ENCODE measurements around the gene CORO2A.
"Not testable (repeated sequence)": the region's sequence is repeated elsewhere in the genome, so short reads cannot be mapped to it uniquely, and the experiment has no call there.

CORO2A gene

DNA sequence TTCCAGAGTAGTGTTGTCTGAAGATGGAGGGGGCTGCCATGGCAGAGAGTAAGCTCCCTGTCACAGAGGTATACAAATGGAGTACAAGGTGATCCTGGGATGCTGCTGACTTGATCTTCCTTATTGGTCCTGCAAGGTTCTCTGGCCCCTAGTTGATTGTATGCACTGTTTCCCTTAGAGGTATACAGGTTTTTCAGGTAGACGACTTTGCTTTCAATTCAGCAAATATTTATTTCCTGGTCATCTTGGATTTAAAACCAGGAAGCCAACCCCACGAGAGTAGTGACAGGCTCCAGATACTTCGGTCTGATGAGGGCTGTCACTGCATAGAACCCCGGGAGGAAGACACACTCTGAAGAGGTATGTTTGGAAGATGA lies 56.9 kb downstream of the CORO2A start:
- no peak for DNase-seq

DNA sequence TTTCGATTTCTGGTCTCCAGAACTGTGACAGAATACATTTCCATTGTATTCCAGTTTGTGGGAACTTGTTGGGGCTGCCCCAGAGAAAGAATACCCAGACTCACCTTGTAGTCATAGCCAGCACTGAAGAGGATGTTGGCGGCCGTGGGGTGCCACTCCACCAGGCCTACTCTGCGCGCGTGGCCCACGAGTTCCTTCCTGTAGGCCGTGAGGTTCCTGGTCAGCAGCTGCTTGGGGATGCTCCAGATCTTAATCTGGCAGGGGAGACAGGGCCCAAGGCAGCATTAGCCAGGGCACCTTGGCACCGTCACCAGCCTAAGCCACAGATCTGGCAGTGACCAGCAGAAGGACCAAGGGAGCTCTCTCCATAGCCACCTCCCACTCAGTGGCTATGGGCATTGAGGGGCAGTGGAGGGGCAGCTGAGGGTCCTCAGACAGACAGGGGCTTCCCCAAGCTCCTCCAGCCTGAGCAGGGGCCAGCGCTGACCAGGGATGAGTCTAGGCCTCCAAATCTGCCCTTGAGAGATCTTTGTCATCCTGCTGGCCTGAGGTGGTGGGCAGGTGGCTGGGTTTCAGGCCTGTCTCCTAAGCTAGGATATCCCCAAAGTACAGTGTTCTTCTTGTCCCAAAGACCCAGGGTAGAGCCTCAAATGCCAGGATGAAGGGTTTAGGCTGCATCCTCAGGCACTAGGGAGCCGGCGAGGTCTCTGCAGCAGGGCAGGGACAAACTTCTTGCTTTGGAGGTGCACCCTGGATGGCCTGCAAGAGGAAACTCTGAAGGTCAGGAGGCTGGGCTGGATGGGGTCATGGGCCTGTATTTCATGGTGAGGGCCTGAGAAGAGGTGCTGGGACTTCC lies 57.5 kb downstream of the CORO2A start:
- DNase-seq, result no peak

- DNase-seq, result no peak
Measured at GRCh38 chr9:98132806-98133631, 59.4 kb downstream of the CORO2A start.

- no peak for DNase-seq
Measured at GRCh38 chr9:98132158-98132557, 60.3 kb downstream of the CORO2A start.

DNA sequence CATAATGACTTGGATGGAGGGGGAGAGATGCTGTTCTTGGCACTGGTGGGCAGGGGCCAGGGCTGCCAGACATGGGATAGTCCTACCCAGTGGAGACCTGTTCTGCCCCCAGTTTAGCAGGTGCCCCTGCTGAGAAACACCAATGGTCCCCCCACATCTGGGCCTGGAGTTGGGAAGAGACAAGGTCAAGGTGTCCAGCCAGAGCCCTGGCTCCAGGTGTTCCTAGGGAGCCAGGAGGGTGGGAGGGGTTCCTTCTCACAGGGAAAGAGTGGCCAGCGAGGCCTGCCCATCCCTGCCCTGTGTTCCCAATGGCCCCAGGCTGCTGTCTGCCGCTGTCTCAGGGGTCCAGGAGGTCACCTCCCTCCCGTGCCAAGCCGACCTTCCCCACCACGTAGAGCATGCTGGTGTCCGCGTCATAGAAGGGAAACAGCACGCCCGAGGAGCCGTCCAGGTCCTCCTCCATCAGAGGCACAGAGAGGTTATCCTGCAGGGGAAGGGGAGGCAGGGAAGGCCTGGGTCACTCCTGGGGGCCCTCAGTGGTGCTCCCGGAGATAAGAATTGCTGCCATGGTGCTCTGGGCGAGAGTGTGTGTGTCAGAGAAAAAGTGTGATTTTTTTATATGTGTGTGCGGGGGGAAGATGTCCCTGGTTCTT lies 61.7 kb downstream of the CORO2A start:
- no peak for DNase-seq

DNA sequence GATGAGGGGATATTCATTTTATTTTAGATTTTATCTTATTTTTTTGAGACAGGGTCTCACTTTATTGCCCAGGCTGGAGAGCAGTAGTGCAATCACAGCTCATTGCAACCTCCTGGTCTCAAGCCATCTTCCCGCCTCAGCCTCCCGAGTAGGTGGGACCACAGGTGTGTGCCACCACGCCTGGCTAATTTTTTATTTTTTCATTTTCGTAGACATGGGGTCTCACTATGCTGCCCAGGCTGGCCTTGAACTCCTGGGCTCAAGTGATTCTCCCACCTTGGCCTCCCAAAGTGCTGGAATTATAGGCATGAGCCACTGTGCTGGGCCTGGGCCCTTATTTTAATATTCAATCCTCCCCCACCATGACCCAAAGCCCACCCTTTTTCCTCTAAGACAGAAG lies 62.4 kb downstream of the CORO2A start:
- DNase-seq, result not testable (repeated sequence)

DNA sequence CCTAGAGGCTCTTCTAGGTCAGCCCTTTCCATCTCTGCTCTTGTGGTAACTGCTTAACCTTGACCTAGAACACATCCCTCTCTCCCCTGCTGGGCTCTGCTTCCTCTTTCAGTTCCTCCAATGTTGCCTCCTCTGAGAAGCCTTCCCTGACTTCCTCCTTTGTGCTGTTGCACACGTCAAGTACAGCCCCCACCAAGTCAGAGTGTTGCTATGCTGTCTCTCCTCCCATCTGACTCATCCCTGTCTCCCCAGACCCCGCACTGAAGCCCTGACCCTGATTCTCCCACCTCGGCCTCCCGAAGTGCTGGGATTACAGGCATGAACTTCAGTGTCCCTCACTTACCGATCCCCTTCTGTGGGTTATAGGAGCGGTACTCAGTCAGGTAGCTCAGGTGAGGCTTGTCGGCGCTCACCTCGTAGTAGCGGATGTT lies 63.0 kb downstream of the CORO2A start:
- no peak for DNase-seq

DNA sequence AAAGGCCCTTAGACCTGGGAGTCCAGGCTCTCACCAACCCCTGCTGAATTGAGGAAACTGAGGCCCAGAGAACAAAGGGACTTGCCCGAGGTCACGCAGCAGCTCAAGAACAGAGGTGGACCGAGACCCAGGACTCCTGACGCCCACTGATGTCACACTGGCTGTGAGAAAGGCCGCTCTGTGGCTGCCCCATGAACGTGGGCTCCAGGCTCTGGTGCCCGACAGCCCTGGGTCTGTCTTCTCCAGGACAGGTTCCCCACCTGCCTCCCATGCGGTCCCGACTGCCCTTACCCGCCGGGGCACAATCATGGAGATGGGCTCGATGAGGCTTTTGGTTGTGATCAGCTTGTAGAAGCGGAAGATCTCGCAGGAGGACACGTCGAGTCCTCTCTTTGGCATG lies 64.1 kb downstream of the CORO2A start:
- DNase-seq, result no peak

DNA sequence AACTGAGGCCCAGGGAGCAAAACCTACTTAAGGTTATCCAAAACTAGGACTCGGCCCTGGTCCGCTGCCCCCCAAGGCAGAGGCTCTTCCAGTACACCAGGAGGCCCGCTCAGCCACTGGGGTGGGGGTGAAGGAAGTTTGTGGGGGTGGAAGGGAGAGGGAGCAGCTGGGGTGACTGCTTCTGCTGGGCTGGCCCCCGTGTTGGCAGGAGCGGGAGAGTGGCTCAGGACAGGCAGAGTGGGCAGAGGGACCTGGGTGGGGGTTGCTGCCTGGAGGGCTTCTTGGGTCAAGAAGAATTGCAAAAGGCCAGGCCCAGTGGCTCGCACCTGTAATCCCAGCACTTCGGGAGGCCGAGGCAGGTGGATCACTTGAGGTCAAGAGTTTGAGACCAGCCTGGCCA lies 65.2 kb downstream of the CORO2A start:
- DNase-seq, result no peak

DNA sequence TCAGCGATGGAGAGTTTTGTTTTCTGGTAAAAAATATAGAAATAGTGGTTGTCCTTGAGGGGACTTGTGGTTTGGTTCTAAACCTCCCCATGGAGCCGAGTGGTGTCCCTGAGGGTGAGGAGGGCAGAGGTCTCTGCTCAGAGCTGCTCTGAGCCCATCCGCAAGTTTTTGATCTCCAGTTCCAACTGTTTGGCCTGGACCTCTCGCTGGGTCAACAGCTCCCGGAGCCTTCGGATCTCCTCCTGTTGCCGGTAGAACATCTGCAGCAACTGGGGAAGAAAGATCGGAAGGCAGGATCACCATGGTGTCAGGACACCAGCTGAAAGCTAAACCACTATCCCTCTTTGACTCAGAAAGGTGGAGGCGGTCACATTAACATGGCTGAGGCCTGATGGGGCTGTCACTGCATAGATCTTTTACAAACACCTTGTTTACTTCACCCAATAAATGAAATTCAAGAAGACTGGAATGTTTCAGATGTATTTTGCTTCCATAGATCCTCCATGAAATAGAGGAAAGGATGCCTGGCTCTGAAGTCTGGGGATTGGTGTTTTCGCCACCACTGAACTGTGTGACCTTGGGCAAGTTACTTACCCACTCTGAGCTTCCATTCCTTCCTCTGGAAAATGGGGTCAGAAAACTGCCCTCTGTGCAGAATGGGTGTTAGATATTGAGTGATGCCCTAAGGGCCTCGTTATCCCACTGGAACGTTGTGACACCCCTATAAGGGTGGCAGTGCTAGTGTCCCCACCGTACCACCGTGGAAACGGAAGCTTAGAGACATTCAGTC lies 67.6 kb downstream of the CORO2A start:
- no peak for DNase-seq

DNA sequence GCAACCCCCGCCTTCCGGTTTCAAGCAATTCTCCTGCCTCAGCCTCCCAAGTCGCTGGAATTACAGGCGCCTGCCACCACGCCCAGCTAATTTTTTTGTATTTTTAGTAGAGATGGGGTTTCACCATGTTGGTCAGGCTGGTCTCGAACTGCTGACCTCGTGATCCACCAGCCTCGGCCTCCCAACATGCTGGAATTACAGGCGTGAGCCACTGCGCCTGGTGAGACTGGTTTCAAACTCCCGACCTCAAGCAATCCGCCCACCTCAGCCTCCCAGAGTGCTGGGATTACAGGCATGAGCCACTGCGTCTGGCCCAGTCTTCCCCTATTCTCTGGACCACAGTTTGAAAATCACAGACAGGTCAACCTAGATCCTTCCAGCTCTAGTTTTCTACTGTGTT lies 68.3 kb downstream of the CORO2A start:
- DNase-seq, result not testable (repeated sequence)

DNA sequence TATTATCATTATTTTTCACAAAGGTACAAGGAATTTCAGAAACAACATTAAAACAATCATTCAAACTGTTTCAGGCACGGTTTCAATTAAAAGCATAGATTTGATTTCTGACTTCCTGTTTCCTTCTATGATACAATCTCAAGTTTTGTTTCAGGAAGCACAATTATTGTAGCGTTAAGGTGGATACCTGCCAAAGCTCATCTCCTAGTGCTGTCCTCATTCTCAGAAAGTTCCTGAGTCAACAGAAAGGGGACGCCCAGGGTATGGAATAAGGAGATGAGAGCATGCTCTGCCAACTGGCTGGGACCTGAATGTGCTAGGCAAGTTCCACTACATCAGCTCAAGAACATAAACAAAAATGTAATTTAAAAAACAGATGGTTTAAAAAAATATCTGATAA lies 71.4 kb downstream of the CORO2A start:
- no peak for DNase-seq

GRCh38 chr9:98120476-98120875 lies 72.0 kb downstream of the CORO2A start:
- no peak for DNase-seq

- peak; percentile 82 for DNase-seq
Measured at GRCh38 chr9:98118640-98119601, 73.5 kb downstream of the CORO2A start, which contains the start of gene TRIM14. Gene TRIM14 (minus strand): TSS chr9:98119222. CDS start chr9:98119188, 34 bp downstream.

DNA sequence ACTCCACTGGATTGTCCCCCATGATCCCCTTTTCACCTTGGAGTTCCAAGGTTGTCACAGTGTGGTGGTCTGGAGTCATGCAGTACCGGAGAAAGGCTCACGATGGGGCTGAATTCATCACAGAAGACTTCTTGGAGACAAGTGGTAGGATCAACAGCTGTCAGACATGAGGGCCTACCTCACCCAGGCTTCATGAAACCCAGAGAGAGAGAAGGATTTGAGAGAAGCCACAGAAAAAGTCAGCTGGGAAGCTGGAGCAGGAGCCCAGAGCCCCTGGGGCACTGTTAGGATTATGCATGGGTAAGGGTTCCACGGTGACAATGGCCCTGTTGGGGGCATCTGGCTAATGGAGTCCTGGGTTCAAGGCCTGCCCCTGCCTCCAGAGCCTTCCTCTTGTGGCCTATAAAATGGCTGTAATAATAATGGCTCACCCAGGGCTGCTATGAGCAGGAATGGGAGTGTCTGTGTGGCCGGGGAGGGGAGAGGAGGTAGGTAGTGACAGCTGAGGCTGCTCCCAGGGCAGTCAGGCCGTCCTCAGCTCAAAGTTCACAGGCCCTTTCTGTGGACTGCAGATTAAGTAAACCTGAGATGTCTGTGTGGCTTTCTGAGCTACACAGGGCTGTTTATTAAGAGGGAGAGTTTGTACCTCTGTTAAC lies 74.3 kb downstream of the CORO2A start:
- DNase-seq, result peak; percentile 53

- DNase-seq, result not testable (repeated sequence)
Measured at GRCh38 chr9:98117097-98117496, 75.3 kb downstream of the CORO2A start.

DNA sequence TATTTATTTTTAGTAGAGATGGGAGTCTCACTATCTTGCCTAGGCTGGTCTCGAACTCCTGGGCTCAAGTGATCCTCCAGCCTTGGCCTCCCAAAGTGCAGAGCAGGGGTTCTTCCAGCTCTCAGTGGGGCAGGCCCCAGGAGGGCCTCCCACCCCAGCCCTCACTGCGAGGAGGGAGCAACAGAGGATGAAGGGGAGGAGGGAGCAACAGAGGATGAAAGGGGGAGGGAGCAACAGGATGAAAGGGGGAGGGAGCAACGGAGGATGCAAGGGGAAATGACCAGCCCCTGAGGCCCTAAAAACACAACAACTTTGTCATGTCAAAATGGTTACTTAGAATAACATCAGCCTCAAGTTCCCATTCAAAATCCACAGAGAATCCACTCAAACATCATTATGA lies 83.4 kb downstream of the CORO2A start:
- DNase-seq, result no peak

GRCh38 chr9:98108531-98109031 lies 83.9 kb downstream of the CORO2A start:
- no peak for DNase-seq

GRCh38 chr9:98107926-98108325 lies 84.5 kb downstream of the CORO2A start:
- no peak for DNase-seq

DNA sequence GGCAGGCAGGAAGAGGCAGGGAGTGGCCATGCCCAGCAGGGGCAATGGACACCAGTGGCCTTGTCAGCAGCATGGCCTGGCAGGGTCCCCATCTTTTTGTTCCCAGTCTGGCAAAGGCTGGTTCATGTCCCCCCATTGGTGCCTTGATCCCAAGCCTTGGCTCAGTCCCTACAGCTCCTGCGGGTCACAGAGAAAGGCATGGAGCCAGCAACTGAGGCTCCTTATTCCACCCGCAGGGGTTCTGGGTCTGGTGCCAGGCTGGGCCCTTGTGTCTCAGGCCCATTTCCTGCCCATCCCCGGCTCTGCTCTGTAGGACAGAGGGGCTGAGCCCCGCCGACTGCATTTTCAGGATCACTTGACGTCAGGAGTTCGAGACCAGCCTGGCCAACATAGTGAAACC lies 87.4 kb downstream of the CORO2A start:
- no peak for DNase-seq

GRCh38 chr9:98104445-98104881 lies 88.0 kb downstream of the CORO2A start:
- DNase-seq, result no peak

All from stimulated activated CD4-positive, alpha-beta T cell treated with anti-CD3 and anti-CD28 coated beads, Interleukin-15, amount 100 ng/mL, for 24 hours (primary cell).